ENCODE results near the gene GLI3.

DNA sequence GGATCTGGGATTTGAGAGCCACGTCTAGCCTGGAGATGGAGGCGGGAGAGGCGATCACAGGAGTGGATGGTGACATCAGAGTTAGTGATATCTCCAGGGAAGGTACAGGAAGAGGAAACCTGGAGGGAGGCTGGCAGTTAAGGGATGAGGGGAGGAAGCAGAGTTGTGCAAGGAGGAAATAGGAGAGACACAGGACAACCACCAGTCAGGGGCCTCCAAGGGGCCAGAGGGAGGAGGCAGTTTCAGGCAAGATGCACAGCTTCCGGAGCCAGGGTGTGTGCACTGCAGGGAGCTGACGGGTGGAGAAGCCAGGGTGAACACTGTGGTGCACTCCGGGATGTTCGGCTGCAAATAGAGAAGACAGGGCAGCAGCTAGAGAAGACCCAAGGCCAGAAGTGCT is 141.2 kb downstream of the GLI3 start:
- TF ChIP-seq, protein P1, sequence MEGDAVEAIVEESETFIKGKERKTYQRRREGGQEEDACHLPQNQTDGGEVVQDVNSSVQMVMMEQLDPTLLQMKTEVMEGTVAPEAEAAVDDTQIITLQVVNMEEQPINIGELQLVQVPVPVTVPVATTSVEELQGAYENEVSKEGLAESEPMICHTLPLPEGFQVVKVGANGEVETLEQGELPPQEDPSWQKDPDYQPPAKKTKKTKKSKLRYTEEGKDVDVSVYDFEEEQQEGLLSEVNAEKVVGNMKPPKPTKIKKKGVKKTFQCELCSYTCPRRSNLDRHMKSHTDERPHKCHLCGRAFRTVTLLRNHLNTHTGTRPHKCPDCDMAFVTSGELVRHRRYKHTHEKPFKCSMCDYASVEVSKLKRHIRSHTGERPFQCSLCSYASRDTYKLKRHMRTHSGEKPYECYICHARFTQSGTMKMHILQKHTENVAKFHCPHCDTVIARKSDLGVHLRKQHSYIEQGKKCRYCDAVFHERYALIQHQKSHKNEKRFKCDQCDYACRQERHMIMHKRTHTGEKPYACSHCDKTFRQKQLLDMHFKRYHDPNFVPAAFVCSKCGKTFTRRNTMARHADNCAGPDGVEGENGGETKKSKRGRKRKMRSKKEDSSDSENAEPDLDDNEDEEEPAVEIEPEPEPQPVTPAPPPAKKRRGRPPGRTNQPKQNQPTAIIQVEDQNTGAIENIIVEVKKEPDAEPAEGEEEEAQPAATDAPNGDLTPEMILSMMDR (IDR thresholded peaks at IDR 0.05; ENCODE audit: low read depth, low read length) = no peak
- no peak for TF ChIP-seq EZH2phosphoT487 (IDR thresholded peaks at IDR 0.05; ENCODE audit: low read depth)

All from OCI-LY3 (cell line).